ENCODE results near the gene HSD17B8.

Gene HSD17B8

DNA sequence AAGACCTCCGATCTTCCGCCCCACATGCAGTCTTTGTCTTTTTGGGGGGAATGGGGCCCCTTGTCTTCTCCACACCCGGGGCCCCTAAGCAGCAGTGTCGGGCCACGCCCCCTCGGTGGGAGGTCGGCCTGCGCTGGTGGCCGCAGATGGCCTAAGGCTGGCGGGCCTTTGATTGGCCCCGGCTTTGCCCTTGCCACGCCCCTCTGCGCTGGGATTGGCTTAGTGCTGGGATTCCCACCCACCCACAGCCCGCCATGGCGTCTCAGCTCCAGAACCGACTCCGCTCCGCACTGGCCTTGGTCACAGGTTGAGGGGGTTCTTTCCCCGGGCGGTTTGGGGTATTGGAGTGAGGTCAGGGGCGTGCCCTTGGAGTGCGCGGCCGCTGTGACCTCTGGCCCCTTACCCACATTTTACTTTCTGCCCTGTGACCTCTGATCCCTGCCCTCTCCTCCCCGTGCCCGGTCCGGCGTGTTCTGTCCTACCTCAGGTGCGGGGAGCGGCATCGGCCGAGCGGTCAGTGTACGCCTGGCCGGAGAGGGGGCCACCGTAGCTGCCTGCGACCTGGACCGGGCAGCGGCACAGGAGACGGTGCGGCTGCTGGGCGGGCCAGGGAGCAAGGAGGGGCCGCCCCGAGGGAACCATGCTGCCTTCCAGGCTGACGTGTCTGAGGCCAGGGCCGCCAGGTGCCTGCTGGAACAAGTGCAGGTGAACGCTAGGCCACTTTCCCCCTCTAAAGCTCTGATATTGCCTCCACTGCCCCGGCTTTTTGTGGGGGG is at the start of gene HSD17B8:
Gene HSD17B8 (plus strand): TSS at position 241 of the 776 bp plus-strand sequence. CDS start 14 bp downstream, at position 255.
- H3K36me3 Mint-ChIP-seq = peaks cover 8% of the 10 kb centered on the region
- no peaks in the 10 kb centered on the region for H3K27me3 Mint-ChIP-seq
- H3K4me3 Mint-ChIP-seq = peak within 1 kb of the TSS; percentile 99

DNA sequence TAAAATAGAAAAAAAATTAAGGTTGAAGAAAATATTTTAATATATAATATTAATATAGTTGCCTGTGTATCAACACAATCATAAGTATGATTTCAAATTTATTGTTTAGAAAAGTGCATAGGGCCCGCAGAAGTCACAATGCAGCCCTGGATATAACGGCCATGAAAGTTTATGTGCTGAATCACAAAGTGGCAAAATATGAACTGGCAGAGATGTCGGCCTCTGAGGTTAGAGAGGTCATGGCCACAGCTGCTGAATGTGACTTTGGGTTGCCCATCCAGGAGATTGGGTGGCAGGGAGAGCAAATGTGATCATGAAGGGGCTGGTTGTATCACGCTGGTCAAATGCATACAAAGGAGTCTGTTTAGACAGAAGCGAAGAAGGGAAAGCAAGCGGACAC is 47.9 kb upstream of the HSD17B8 start:
- H3K4me1 Mint-ChIP-seq (ENCODE audit: low read depth) = peaks cover 5% of the 10 kb centered on the region
- H3K9me3 Mint-ChIP-seq (ENCODE audit: low read depth) = peaks cover 3% of the 10 kb centered on the region
- no peak overlapping the region for H3K27ac Mint-ChIP-seq
- H3K27me3 Mint-ChIP-seq = peaks cover 4% of the 10 kb centered on the region
- H3K4me3 Mint-ChIP-seq = no peak overlapping the region
- no peaks in the 10 kb centered on the region for H3K36me3 Mint-ChIP-seq

More for the DNA sequence above, at the start of gene HSD17B8:
- Mint-ChIP-seq H3K27ac (peak within 1 kb of the TSS; percentile 97), H3K4me1 (ENCODE audit: low read depth) (peaks cover 59% of the 10 kb centered on the region), H3K9me3 (ENCODE audit: low read depth) (no peaks in the 10 kb centered on the region)

DNA sequence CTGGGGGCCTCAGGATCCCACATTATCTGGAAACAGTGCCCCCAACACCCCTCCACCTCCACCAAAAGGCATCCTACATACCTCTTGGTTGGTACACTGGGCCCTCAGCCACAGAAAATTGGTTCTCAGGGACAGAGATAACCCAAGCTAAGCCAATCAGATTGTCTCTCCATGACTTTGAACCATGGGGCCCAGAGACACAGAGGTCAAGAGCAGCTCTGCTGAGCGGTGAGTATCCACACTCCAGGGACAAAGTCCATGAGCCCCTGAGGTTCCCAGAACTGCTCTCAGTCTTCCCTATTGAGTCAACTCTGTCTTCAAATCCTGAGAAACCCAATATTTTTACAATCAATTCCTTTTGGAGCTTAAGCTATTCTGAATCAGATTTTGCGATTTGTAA is 47.5 kb upstream of the HSD17B8 start:
- Mint-ChIP-seq H3K9me3 (ENCODE audit: low read depth) (peaks cover under 1% of the 10 kb centered on the region), H3K27me3 (peaks cover 4% of the 10 kb centered on the region), H3K36me3 (no peaks in the 10 kb centered on the region), H3K27ac (no peak overlapping the region), H3K4me3 (no peak overlapping the region), H3K4me1 (ENCODE audit: low read depth) (peaks cover 9% of the 10 kb centered on the region)

DNA sequence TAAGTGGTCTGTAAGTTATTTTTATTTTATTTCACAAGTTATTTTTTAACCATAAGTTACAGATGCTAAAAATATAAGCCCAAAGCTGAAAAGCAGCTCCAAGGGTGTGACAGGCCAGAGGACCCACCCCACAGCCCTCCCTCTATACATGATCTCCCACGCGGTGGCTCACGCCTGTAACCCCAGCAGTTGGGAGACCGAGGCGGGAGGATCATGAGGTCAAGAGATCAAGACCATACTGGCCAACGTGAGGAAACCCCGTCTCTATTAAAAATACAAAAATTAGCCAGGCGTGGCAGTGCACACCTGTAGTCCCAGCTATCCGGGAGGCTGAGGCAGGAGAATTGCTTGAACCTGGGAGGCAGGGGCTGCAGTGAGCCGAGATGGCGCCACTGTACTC is 44.4 kb upstream of the HSD17B8 start:
- Mint-ChIP-seq H3K9me3 (ENCODE audit: low read depth) (no peaks in the 10 kb centered on the region), H3K27me3 (no peaks in the 10 kb centered on the region), H3K4me3 (no peak overlapping the region), H3K27ac (no peak overlapping the region), H3K4me1 (ENCODE audit: low read depth) (peaks cover 11% of the 10 kb centered on the region), H3K36me3 (no peaks in the 10 kb centered on the region)

DNA sequence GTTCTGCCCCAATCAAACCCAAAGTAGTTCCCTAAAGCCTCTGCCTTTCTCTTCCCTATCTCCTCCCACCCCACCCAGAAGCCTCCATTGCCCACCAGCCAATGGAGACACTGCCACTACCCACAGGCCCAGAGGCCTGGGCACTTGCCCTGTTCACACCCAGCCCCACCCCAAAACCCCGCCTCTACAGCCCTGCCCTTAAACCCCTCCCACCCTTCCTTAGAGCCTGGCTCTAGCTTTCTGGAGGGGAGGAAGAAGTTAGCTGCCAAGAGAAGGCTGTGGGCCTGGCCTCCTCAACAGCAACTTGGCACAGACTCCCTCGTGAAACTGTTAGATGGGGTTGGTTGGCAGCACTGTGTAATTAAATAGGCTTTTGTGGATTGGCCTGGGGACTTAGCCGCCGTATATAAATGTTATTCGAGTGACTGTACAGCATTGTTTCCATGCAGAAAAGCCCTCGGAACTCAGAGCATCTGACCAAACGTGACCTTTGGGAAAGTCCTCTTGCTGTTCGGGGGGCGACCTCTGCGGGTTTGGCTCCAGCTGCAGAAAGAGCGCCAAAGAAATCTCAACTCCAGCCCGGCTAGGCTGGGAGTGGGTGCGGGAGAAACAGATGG is 43.6 kb upstream of the HSD17B8 start:
- peak overlapping the region; percentile 84 for H3K4me3 Mint-ChIP-seq

DNA sequence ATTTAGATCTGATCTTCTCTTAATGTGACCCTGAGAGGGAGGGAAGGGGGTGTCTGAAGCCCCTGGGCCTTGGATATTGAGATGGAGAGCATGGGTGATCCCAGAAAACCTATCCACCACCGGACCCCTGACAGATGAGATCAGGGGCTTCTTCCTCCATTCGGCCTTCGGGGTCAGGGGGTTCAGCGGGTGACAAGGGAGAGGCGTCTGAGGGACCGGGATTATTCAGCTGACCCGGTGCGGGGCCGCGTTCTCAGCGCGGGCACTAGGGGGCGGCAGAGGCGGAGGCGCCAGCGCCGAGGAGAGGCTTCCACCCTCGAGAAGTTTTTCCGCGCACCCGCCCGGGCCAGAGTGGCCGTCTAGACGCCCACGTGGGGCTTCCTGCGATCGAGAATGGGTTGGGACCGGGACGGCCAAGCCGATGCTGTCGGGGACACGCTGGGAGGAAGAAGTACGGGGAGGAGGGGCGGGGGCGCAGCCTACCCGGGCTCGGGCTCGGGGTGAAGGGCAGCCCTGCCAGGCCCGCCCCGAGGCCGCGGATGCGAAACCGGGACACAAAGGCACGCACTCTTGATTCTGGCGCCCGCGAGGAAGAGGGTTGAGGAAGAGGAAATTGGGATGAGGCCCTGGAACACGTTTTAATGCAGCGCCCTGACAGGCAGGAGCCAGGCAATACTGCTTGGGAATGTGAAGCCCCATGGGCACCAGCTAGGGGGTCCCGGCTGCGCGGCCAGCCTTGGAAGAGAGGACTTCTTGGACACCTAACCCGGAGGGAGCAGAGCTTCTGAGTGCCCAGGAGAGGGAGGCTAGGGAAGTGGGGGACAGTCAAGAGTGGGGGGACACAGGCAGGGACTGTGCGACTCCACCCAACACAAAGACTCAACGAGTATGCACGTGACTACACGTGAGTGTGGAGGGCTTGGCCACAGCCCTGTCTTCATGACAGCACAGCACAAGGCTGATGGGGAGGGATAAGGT is 42.8 kb upstream of the HSD17B8 start:
- H3K36me3 Mint-ChIP-seq = no peaks in the 10 kb centered on the region
- H3K27me3 Mint-ChIP-seq = no peaks in the 10 kb centered on the region
- H3K4me3 Mint-ChIP-seq = peak overlapping the region; percentile 84
- no peak overlapping the region for H3K27ac Mint-ChIP-seq
- H3K9me3 Mint-ChIP-seq (ENCODE audit: low read depth) = no peaks in the 10 kb centered on the region
- peaks cover 11% of the 10 kb centered on the region for H3K4me1 Mint-ChIP-seq (ENCODE audit: low read depth)

More for the DNA sequence above, 43.6 kb upstream of the HSD17B8 start:
- H3K27me3 Mint-ChIP-seq = no peaks in the 10 kb centered on the region
- no peaks in the 10 kb centered on the region for H3K9me3 Mint-ChIP-seq (ENCODE audit: low read depth)
- H3K4me1 Mint-ChIP-seq (ENCODE audit: low read depth) = peaks cover 11% of the 10 kb centered on the region
- H3K27ac Mint-ChIP-seq = no peak overlapping the region
- no peaks in the 10 kb centered on the region for H3K36me3 Mint-ChIP-seq

DNA sequence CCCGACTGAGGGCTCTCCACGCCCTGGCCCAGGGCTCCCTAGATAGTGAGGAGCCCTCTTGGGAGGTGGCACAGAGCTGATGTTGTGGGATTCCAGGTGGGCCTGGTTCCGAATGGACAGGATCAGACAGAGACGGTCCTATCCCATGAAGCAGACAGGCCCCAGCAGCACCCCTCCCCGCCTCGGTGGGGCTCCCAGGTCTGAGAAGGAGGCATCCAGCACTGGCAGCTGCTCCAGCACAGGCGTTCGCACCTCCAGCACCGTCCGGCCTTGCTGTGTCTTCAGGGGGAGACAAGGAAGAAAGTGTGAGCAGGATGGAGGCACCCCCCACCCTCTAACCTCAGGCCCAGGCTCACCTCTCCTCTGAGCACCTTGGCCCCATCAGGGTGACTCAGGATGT is 40.9 kb upstream of the HSD17B8 start:
- Mint-ChIP-seq H3K27me3 (no peaks in the 10 kb centered on the region), H3K4me3 (no peak overlapping the region), H3K27ac (no peak overlapping the region), H3K36me3 (no peaks in the 10 kb centered on the region), H3K4me1 (ENCODE audit: low read depth) (peaks cover 11% of the 10 kb centered on the region), H3K9me3 (ENCODE audit: low read depth) (no peaks in the 10 kb centered on the region)

DNA sequence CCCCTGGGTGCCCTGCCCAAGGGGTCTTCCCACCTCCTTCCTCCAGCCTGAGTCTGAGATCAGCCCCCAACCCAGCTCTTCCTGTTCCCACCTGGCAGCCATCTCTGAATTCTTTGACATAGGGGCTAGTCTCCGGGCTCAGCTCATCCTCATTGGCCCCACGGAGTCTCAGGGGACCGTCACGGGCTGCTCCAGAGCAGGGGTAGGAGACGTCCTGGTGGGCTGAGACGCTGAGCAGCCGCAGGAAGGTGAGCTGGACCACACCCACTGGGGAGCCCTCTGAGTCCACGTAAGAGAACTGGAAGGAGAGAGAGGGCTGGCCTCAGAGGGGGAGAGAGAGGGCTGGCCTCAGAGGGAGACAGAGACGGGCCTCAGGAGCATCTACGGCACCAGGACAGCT is 40.3 kb upstream of the HSD17B8 start:
- no peaks in the 10 kb centered on the region for H3K27me3 Mint-ChIP-seq
- peaks cover 11% of the 10 kb centered on the region for H3K4me1 Mint-ChIP-seq (ENCODE audit: low read depth)
- no peak overlapping the region for H3K27ac Mint-ChIP-seq
- no peak overlapping the region for H3K4me3 Mint-ChIP-seq
- no peaks in the 10 kb centered on the region for H3K9me3 Mint-ChIP-seq (ENCODE audit: low read depth)
- H3K36me3 Mint-ChIP-seq = no peaks in the 10 kb centered on the region

DNA sequence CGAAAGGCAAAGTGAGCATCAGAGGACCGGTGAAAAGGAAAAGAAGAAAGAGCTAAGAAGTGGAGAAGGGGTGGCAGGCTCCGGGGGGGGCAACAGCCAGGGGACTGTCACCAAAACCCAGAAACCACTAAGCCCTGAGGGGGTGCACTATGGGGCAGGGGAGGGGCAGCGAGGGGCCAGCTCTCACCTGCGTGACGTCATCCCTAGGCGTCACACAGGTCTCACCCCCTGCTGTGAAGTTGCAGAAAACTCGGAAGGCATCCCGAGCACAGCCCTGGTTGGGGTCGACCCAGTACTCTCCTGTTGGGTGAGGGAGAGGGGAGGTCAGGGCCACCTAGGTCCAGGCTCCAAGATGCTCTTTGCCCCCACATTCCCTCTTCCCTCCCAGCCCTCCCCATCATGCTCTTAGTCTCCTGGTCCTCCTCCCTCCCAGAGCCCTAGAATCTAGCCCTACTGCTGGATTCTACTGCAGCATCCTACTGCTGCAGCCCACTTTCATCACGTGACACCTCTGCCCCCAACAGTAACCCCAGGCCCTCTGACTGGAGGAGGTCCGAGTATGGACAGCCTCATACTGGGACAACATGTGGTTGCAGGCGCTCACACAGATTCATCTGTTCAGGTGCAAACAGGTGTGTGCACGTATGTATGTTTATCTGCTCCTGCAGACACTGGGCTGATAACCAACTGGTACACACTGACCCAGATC is 39.6 kb upstream of the HSD17B8 start:
- Mint-ChIP-seq H3K9me3 (ENCODE audit: low read depth) (no peaks in the 10 kb centered on the region), H3K36me3 (no peaks in the 10 kb centered on the region), H3K27ac (no peak overlapping the region), H3K4me3 (no peak overlapping the region), H3K27me3 (no peaks in the 10 kb centered on the region), H3K4me1 (ENCODE audit: low read depth) (peaks cover 11% of the 10 kb centered on the region)

DNA sequence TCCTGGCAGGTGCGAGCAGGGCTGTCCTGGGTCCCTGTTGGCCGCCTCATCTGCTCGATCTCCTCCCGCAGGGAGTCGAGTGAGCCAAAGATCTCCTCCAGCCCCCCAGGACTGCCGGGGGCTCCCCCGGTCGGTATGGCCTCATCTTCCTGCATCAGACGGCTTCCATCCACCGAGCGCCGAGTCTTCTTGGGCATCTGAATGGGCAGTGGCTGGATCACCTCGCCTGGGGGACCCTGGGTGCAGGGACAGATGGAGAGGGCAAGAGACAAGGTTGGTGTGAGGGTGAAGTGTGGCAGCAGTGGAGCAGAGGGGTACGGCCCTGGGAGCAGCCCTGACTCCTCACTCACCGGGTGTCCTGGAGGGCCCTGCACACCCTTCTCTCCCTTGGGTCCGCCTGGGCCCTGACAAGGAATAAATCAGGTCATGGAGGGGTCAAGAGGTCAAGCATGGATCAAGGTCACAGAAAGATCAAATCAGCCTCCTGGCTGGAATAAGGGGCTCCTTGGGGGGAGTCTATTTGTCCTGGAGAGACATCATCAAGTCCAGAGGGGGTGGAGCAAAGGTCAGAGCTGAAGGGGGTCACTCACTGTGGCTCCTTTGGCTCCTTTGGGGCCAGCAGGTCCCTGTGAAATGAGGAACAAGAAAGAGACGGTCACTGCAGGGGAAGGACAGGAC is 38.7 kb upstream of the HSD17B8 start:
- Mint-ChIP-seq H3K4me1 (ENCODE audit: low read depth) (peaks cover 11% of the 10 kb centered on the region), H3K27me3 (no peaks in the 10 kb centered on the region), H3K36me3 (no peaks in the 10 kb centered on the region), H3K4me3 (no peak overlapping the region), H3K27ac (no peak overlapping the region), H3K9me3 (ENCODE audit: low read depth) (no peaks in the 10 kb centered on the region)

DNA sequence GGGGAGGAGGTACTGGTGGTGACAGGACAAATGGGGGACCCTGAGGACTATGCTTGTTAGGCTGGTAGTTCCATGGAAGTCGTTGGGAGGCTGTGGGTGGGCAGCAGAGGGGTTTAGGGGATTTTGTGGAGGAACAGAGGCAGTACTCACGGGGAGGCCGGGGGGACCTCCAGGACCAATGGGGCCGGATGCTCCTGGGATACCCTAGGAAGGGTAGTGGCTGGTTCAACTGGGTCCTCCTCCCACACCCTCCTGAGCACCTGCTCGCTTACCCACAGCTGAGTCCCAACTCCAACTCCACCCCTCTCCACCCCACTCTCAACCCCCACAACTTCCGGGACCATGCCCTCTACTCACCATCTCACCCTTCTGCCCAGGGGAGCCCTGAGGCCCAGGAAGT is 38.1 kb upstream of the HSD17B8 start:
- H3K4me3 Mint-ChIP-seq = no peak overlapping the region
- no peaks in the 10 kb centered on the region for H3K27me3 Mint-ChIP-seq
- H3K36me3 Mint-ChIP-seq = no peaks in the 10 kb centered on the region
- H3K27ac Mint-ChIP-seq = no peak overlapping the region
- peaks cover 7% of the 10 kb centered on the region for H3K4me1 Mint-ChIP-seq (ENCODE audit: low read depth)
- no peaks in the 10 kb centered on the region for H3K9me3 Mint-ChIP-seq (ENCODE audit: low read depth)

DNA sequence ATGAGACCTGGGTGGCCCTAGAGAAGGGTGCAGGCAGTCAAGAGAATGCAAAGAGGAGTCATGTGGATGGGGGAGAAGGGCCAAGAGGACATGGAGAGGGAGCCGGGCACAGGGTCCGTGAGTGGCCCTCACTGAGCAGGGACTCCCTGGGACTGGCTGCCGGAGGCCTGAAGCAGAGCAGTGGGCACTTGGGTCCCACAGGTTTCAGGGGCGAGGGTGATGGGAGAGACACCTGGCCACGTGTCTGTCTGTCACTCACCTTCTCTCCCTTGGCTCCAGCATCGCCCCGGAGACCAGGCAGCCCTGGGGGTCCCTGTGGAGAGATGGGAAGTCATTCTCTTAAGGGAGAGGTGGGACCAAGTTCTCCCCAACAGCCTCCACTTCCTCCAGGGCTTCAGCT is 37.6 kb upstream of the HSD17B8 start:
- H3K4me3 Mint-ChIP-seq = no peak overlapping the region

DNA sequence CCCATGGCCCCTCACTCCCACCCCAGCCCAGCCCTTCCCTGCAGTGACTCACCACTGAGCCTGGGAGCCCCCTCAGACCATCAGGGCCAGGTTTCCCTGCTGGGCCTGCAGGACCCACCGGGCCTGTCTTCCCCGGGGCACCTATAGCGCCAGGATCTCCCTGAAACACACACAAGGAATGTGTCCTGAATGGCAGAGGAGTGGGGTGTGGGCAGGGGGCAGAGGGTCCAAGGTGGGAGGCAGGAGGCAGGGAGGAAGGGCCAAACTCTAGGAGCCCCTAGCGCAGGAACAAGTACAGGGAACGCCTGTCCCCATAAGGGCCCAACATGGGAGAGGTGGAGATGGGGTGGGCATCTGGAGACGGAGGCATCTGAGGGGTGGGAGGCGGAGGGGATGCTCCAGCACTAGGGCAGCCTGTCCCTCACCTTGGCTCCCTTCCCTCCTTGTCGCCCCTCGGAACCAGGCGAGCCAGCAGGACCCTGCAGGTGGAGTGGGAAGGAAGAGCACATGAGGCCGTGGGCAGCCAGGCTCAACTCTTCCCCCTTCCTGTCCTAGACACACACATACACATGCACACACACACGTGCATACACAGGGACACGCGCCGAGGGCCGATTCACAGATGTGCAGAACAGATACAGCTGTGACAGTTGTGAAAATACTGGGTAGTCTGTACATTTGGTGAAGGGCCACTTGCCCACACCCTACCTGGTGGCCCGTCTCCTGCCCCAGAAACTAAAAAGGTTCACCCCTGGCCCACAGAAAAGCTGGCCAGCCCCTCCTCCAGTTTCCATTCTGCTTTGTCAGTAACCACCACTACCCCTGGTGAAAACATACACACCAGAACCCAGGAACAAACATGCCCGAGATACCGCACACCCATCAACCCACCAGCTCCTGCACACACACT is 36.8 kb upstream of the HSD17B8 start:
- Mint-ChIP-seq H3K4me1 (ENCODE audit: low read depth) (no peaks in the 10 kb centered on the region), H3K4me3 (no peak overlapping the region), H3K36me3 (no peaks in the 10 kb centered on the region), H3K27ac (no peak overlapping the region), H3K27me3 (no peaks in the 10 kb centered on the region), H3K9me3 (ENCODE audit: low read depth) (no peaks in the 10 kb centered on the region)

More for the DNA sequence above, 37.6 kb upstream of the HSD17B8 start:
- H3K27me3 Mint-ChIP-seq = no peaks in the 10 kb centered on the region
- no peaks in the 10 kb centered on the region for H3K9me3 Mint-ChIP-seq (ENCODE audit: low read depth)
- peaks cover 4% of the 10 kb centered on the region for H3K4me1 Mint-ChIP-seq (ENCODE audit: low read depth)
- no peak overlapping the region for H3K27ac Mint-ChIP-seq
- H3K36me3 Mint-ChIP-seq = no peaks in the 10 kb centered on the region

Data from activated naive CD8-positive, alpha-beta T cell (primary cell).